GM20431 (cell line): ENCODE results near the gene ELMO1.

ENCODE experiments used
- in situ Hi-C: fragments of 300-500 bp; cut with MseI, MboI; formaldehyde crosslinking; loops from one replicate; pipeline ENCODE4 v1.15.0; 2020; ENCODE audit warnings: low sequenced_read_pairs; ENCODE audit not compliant: unreplicated experiment

The ELMO1 gene

DNA sequence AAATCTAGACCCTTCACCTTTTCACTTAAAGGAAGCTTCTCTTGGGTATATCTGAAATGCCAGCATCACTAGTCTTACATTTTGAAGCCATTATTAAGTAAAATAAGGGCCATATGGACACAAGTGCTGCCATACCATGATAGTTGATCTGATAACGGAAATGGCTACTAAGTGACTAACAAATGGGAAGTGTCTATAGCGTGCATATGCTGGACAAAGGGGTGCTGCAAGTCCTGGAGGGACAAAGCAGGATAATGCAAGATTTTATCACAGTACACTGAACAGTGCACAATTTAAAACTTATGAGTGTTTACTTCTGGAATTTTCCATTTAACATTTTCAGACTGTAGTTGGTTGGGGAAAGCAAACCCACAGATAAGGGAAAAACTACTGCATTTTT lies 117.9 kb downstream of the ELMO1 start:
- in situ Hi-C loops = no loop called here

DNA sequence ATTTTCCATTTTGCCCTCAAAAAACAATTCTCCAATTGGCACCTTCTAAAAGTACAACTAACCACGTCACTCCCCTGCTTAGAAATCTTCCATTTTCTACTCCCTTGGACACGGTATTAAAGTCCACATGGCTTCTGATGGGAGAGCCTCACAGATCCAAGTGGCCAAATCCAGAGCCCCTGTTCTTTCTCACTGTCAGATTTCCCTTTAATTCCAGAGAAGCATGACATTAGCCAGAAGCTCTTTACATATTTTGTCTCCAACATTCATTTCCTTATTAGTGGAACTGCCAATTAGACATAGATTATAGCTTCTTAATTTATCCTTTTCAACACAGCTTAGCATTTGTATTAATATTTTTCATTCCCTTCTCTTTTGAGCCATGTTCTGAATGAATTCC lies 118.7 kb downstream of the ELMO1 start:
- in situ Hi-C loops = no loop called here

DNA sequence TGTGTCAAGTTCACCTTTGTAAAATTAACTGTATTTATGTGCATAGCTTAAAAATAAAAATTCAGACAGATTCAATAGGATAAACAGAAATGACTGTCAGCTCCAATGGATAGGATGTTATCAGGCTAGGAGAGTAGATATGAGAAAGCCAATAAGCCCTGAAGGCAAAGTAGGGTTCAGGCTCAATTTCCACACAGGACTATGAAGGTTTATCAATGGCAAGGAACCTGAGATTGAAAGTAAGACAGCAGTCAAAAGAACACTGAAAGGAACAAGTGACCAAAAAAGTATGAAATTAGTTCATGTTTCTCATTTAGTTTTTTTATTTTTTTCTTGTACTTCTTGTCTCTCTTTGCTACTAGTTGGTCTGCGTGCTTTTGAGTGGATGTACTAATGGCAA lies 121.4 kb downstream of the ELMO1 start:
- in situ Hi-C loops = no loop called here

DNA sequence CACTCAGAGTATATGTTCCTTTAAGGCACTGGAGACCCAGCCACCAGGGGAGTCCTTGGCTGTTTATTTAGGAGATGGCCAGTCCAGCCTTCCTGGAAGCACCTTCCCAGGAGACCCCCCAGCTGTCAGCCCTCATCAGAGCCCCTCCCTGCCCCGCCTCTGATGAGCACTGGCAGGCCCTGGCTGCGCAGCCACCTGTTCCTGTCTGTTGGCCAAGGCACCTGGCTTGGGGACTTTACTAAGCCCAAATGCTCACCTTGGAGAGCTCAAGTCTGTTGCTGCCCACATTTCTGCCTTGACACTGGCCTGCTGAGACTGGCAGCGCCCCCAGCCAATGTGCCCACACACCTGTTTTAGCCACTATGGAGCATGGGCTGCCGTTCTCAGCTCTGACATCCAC lies 124.7 kb downstream of the ELMO1 start:
- in situ Hi-C loops = no loop called here

DNA sequence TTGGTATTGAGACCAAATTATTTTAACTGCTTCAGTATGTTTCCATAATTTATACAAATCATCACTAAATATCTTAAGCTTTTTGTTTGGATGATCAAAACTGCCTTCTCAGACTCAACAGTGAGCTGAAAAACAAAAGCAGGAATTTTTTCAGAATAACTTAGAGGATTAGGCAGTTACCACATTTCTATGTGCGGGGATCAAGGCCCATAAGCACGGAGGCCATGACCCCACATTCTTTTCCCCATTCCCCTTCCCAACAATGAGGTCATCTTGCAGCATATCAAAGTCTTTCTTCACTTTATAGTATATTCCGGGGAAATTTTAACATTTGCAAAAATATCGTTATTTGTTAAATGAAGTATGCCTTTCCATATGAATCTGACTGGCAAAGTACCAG lies 125.8 kb downstream of the ELMO1 start:
- in situ Hi-C loops = no loop called here

DNA sequence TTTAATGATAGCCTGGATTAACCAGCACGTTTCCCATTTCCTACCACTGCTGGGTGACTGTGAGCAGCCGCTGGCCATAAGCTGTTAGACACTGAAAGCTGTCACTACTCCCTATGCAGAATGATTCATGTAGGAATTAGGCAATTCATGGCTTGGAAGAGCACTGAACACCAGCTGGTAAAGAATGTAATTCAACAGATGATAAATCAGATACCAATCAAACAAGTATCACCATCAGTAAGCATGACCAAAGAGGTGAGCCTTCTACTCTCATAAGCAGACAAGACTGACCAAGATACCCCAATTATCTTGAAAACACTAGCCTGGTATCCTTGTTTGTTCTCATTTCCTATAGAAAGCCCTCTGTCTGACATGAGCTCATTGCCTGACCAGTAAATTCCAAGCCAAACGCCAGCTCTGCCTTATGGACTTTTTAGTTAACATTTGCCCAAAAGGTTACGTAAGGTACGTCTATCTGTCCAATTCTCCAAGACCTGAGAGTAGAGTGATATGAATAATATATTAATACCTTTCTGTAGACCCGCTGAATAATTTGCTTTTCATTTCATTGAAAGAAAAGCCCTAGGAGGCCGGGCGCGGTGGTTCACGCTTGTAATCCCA lies 127.7 kb downstream of the ELMO1 start:
- in situ Hi-C loops = no loop called here

DNA sequence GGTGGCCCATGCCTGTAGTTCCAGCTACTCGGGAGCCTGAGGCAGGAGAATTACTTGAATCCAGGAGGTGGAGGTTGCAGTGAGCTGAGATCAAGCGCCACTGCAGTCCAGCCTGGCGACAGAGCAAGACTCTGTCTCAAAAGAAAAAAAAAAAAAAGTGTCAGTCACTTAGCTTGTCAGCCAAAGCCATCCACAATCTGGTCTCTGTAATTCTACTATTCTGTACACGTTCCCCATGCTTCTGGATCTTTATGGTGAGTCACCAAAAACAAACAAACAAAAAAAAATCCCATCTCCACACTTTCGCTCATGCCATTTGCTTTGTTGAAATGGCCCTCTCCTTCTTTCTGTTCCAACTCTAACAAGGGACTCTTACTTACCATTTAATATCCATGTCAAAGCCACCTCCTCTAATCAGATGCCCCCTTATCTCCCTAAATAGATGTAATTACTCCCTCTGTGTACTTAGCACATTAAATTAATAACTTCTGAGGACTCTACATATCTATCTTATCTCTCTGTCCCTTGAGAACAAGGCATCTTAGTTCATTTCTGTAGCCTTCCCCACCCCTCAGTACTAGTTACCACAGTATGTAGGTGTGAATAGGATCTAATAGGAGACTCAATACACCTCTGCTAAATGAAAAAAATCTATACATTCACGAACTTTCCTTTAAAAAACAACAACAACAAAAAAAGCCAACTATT lies 128.4 kb downstream of the ELMO1 start:
- in situ Hi-C loops = no loop called here

DNA sequence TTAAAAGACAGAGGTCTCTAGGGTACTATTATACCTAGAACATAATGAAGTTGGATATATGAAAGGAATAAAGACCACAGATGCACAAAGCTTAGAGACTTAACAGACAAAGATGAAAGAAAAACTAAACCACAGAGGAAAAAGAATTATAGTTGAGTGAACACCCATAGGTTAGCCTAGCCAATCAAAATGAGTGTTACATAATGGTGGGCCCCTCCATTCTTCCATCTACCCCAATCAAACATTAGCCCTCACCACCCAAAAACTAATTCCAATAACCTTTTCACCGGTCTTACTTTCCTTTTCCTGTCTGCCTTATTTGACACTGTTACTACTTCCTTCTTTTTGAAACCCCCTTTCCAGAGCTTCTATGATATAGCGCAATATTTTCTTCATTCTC lies 130.1 kb downstream of the ELMO1 start:
- in situ Hi-C loops = no loop called here

DNA sequence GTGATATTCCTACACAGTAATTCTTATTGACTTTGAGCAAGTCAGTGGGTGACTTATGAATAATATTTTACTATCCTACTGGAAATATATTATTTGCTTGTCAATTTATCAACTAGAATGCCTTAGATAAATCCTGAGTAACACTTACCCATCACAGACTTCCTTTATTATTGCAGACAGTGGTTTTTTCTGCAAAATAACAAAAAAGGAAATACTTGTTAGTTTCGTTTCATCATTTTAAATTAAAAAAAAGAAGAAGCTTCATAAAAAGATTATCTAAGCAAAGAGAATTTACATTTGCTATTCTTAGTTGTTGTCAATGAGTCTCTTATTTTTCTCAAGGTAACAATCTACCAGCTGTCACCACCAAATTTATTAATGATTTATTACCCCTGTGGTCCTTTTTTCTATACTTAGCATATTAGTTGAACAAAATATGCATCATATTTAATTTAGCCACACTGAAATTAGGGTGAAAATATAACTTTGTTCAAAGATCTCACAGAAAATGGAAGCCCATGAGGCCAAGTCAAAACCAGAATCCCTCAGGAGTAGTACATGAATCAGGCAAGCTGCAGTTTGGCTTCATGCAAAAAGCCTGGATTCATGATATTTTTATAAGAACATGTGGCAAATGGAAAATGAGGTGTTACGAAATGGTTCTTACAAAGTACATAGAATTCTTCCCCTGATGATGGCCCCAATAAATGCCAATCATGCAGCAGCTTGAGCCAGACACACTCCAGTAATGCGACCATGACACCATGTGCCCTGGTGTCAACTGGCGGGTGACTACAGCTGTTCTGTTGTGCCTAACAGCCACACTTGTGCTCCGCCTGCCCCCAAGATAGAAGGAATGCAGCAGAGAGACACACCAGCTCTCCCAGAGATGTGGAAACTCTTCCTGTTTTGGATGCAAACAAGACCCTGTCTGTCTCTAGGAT lies 132.6 kb downstream of the ELMO1 start:
- in situ Hi-C loops = no loop called here

DNA sequence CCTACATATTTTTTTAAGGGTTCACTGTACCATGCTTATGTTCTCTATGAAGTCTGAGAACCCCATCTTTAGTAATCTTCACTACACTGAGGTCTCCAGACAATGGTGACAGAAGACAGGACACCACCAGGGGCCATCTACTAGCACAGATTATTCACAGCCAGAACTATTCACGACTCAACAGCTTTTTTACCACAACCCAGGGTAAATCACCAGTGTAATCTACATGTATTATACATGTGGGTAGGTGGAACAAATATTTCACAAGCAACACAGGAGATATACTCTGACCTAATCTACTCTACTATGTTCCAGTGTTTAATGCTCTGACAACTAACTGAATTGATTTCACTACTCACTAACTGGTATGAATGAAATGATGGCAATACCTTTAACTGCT lies 136.1 kb downstream of the ELMO1 start:
- in situ Hi-C loops = no loop called here

DNA sequence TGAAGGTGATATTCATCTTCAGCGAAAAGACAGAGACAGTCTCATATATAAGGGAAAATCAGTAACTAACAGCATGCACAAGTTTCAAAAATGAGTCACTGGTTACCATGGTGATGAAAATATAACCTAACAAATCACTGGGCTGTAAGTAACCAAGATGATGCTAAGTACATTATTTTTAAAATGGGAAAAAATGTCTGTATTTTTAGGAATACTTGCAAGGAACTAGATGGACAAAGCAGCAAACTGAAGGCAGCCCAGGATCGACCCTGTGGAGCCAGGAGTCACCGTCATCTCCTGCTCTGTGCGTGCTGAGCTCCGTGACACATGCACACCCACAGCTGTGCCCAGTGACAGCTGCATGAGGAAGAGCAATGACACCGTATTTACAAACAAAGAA lies 137.3 kb downstream of the ELMO1 start:
- in situ Hi-C loops = no loop called here

DNA sequence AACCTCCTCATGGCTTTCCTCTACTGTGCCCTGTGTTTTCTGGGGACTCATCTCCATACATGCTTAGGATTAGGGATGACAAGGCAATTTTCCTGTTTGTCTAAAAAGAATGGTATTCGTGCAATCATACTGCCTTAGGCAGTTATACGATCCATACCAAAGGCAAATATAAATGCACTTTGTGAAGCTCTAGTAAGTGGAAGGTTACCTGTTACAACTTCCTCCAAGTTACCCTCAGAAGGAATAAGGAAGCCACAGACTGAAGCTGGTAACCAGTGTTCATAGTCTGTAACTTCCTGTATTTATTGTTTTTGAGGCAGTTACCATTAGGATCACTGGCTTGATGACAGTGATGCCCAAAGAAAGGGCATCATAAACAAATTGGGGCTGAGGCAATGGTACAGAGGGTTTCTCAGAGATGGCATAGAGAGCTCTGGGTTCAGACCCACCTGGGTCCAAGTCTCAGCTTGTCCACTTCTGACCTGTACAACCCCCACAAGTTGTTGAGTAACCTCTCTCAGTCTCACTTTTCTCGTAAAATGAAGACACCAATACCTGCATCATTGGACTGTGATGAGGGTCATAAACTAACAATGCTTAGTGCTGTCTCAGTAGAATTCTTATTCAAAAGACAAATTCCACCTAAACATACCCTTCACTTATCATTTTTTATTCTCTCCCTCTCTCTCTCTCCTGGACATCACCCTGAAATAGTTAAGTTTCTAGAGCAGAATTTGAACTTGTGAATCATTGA lies 138.2 kb downstream of the ELMO1 start:
- in situ Hi-C loops = no loop called here

DNA sequence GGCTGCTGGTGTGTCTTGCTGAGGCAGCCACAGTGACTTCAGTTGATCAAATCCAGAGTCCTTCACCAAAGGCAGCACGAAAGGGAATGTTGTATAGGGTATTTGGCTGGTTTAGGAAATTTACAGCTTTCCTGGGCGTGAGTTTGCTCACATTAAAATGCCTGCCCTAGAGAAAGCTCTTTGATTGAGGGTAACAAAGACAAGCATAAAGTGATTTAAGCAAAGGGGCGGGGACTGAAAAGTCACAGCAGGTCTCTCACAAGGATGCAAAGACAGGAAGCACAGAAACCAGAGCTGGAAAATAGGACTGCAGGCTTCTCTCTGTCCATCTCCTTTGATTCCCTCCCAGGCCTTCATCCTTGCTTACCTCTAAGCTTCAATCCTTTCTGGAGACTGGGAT lies 139.2 kb downstream of the ELMO1 start:
- in situ Hi-C loops = no loop called here

DNA sequence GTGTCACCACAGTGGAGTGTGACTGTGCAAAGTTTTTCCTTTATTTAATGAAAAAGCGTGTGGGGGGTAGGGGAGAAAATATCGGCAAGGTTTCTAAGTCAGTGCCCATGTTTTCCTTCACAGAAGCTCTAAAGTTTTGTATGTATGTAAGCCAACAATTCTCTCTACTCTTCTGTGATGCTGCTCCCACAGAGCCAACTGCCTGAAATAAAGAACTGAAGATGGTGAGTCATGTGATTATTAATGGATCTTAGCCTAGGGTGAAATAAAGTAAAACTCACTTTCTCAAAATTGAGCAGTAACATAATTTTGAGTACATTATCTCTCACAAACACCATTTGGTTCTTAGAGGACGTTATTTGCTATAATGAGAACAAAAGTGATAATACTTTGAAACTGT lies 143.7 kb downstream of the ELMO1 start:
- in situ Hi-C loops = no loop called here

DNA sequence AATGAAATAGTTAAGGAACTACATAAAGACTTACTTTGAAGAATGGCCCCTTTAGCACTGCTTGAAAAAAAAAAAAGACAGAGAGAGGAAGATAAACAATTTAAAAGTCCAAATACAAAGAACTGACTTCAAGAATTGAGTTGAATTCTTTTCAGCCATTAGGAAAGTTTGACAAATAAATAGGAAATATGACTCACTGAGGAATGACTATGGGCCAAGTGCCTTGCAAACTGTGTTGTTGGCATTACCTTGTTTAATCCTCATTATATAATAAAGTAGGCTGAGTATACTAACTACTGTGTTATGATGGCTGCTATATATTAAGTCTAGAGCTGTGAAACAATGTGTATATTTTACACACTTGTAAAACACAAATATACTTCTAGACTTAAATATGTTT lies 151.1 kb downstream of the ELMO1 start:
- in situ Hi-C loops = no loop called here

DNA sequence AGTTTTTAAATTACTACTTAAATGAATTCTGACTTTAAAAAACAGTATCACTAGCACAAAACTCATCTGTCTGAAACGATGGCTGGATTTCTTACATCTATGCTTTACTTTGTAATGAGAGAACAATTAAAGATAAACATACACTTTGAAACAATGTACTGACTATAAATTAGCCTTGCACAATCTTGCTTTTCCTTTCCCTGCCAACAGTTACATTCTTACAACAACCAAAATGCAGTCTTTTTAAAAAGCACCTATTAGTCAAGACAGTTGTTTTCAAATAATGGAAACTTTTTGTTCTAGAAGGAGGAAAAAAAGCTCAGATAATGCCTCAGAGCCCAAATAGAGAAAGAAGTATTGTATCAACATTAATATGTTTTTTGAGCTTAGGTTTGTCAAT lies 153.3 kb downstream of the ELMO1 start:
- in situ Hi-C loops = no loop called here

DNA sequence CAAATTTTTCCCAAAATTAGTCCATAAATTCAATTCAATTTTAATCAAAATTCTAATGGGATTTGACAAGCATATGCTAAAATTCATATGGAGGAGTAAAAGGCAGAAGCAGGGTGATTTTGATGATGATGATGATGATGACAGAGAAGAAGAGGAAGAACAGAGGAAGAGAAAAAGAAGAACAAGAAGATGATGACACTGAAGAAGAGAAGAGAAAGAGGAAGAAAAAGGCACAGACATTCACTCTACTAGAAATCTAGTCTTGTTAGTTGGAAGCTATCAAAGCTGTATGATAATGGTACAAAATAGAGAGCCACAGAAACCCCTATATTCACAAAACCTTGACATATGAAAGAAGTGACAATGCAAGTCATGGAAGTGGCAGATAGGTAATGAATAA lies 157.9 kb downstream of the ELMO1 start:
- in situ Hi-C loops = no loop called here

DNA sequence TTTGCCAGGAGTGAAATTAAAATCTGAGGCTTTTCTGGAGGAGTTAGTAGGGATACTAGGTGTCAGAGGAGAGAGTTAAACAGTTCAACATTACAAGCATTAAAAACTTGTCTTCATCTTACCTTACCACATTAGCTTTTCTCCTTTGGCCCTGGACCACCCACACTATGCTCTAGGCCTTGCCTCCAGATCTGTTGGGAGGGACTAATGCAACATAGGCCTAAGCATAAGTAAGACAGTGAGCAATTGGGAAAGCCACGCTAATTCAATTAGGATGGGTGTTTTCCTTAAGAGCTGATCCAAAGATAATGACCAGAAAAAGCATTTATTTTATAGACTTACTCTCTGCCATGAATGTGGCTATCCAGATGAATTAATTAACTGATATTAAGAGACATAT lies 158.9 kb downstream of the ELMO1 start:
- in situ Hi-C loops = no loop called here

DNA sequence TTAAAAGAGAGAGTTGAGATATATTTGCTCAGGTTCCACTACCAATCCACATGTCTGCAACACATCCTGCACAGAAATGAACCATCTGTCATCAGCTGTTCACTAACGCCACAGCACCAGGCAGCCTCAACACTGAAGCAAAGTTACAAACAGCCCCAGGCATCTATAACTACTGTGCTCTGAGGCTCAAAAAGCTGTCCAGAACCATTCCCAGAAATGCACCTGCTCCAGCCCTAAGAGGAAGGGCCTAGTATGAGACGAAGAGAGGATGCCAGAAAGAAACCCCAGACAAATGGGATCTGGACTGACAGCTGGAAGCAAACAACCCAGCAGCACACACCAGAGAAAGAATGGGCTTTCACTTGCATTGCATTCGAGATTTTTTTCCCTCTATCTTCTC lies 159.3 kb downstream of the ELMO1 start:
- in situ Hi-C loops = no loop called here

DNA sequence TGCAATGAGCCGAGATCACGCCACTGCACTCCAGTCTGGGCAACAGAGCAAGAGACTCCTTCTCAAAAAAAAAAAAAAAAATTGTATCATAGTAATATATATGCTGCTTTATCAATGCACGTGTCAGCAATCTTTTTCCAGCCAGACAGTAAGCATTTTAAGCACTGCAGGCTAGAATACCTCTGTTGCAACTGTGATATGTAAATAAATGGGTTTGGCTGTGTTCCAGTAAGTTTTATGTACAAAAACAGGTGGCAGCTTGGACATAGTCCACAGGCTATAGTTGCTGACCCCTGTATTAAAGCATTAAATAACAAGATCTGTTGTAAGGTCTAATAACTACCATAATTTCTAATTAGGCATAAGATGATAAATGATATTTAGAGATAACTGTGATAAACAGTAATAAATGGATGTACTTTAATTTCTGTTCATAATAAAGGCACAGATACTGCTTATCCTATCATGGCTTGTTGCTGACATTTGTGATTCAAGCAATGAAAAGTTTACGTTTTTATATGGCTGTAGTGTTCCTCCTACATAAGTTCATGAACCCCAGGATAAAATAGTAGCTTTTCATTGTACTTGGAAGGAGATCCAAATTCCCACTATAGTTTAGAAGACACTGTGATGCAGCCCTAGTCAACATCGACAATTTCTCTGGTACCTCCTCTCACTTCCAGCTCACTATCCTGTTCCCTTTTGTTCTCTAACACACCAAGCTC lies 161.4 kb downstream of the ELMO1 start:
- in situ Hi-C loops = no loop called here
